Calu3 (cell line): ENCODE data around the gene ZNF622. TPM values are rescaled to one million over a fixed set of nuclear protein-coding genes. Genes with fewer than 3 reads are reported as not detected.
"Not testable (repeated sequence)": the region's sequence is repeated elsewhere in the genome, so short reads cannot be mapped to it uniquely, and the experiment has no call there.

Source experiments
- BruUV-seq: library from RNA; stranded (reverse); fragments of 400-500 nt; replicated peaks from 2 replicates; lab custom pipeline; 2021; lab: Mats Ljungman, UMichigan
- CTCF ChIA-PET: fragments of 300-600 bp; sonication (Branson Sonifier 250); formaldehyde crosslinking; loops from one replicate; lab custom pipeline; 2022; ENCODE audit warnings: antibody characterized with exemption; lab: Charles Lee
- DNase-seq: peaks from one replicate; pipeline ENCODE4 v3.0.0; 2022
- H3K27ac Mint-ChIP-seq: one replicate; pipeline ENCODE4 v1.8.0; 2022; ENCODE audit warnings: mixed read lengths; ENCODE audit not compliant: unreplicated experiment
- H3K27me3 Mint-ChIP-seq: one replicate; pipeline ENCODE4 v1.8.0; 2022; ENCODE audit warnings: mixed read lengths; ENCODE audit not compliant: unreplicated experiment
- H3K36me3 Mint-ChIP-seq: one replicate; pipeline ENCODE4 v1.8.0; 2022; ENCODE audit warnings: mild to moderate bottlenecking, moderate library complexity, mixed read lengths; ENCODE audit not compliant: insufficient read depth, unreplicated experiment
- H3K4me1 Mint-ChIP-seq: one replicate; pipeline ENCODE4 v1.8.0; 2022; ENCODE audit warnings: mild to moderate bottlenecking, low read depth, mixed read lengths; ENCODE audit not compliant: unreplicated experiment
- H3K4me3 Mint-ChIP-seq: one replicate; pipeline ENCODE4 v1.8.0; 2022; ENCODE audit warnings: mild to moderate bottlenecking, low read depth, moderate library complexity, mixed read lengths; ENCODE audit not compliant: unreplicated experiment
- H3K9me3 Mint-ChIP-seq: one replicate; pipeline ENCODE4 v1.8.0; 2022; ENCODE audit warnings: low read depth, mixed read lengths; ENCODE audit not compliant: unreplicated experiment
- CTCF ChIP-seq: fragments of 200-600 bp; IDR thresholded peaks from one replicate; pipeline ENCODE4 v1.8.0; 2022; ENCODE audit warnings: antibody characterized with exemption; ENCODE audit not compliant: unreplicated experiment
- intact Hi-C: fragments of 100-400 bp; cut with micrococcal nuclease; formaldehyde crosslinking; loops from one replicate; pipeline ENCODE4 v1.10.0; 2022; ENCODE audit not compliant: unreplicated experiment
- total RNA-seq: library from RNA; stranded (reverse); gene quantifications from 2 replicates; pipeline ENCODE4 v1.2.3, GENCODE V29; 2022

The ZNF622 gene
- total RNA-seq, 1 experiment from 2014 or later: 28.6 TPM

DNA sequence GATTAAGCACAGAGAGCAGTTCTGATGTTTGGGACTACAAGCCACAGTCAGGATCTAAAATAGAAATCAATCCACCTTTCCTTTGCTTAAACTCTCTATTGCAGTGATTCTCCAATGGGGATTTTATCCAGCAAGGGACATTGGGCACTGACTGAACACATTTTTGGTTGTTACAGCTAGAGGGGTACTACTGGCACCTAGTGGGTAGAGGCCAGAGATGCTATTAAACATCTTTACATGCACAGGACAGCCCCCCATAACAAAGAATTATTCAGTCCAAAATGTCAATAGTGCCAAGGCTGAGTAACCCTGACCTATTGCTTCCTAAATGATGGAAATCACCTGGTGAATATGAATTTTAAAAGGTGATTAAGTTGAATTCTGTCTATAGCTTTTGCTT lies 12.0 kb downstream of the ZNF622 start:
- intact Hi-C loops: no loop called here
- CTCF ChIA-PET: no interaction called here
- peaks cover 11% of the 10 kb centered on the region for H3K4me1 Mint-ChIP-seq
- no peaks in the 10 kb centered on the region for H3K9me3 Mint-ChIP-seq
- no peaks in the 10 kb centered on the region for H3K27me3 Mint-ChIP-seq
- H3K27ac Mint-ChIP-seq: no peak overlapping the region
- H3K36me3 Mint-ChIP-seq: peaks cover 39% of the 10 kb centered on the region
- no peak for DNase-seq
- BruUV-seq: no TSS peak
- no peak overlapping the region for H3K4me3 Mint-ChIP-seq
- TF ChIP-seq CTCF: no peak

GRCh38 chr5:16450163-16450562 lies 15.4 kb downstream of the ZNF622 start:
- no peaks in the 10 kb centered on the region for H3K4me1 Mint-ChIP-seq
- intact Hi-C loops: no loop called here
- H3K9me3 Mint-ChIP-seq: no peaks in the 10 kb centered on the region
- peaks cover 35% of the 10 kb centered on the region for H3K36me3 Mint-ChIP-seq
- CTCF ChIA-PET: no interaction called here
- no peak overlapping the region for H3K4me3 Mint-ChIP-seq
- no peak for TF ChIP-seq CTCF
- no peaks in the 10 kb centered on the region for H3K27me3 Mint-ChIP-seq
- no TSS peak for BruUV-seq
- DNase-seq: no peak
- H3K27ac Mint-ChIP-seq: no peak overlapping the region

DNA sequence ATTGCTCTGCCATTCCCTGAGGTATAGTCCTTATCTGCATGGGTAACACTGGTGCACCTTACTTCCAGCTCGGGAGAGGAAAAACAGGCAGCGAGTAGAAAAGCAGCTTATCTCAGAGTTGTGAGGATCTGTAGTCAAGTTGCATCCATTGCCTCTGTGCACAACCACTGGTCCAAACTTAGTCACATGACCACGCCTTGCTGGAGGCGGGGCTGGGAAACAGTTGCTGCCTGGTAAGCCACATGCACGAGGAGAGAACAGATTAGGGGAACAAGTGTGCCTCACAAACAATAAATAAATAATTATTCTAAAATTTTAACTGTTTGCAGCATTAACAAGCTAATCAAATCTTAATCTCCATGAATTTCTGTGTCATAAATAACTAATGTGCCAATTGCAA lies 18.6 kb downstream of the ZNF622 start:
- peaks cover 28% of the 10 kb centered on the region for H3K36me3 Mint-ChIP-seq
- intact Hi-C loops: no loop called here
- no peaks in the 10 kb centered on the region for H3K4me1 Mint-ChIP-seq
- no peaks in the 10 kb centered on the region for H3K27me3 Mint-ChIP-seq
- no peak for TF ChIP-seq CTCF
- BruUV-seq: no TSS peak
- H3K9me3 Mint-ChIP-seq: no peaks in the 10 kb centered on the region
- no peak overlapping the region for H3K27ac Mint-ChIP-seq
- CTCF ChIA-PET: interaction anchor here (1.3 kb wide), 1 partner anchor 9 kb away, joined by 4 read pairs; no protein-coding TSS in a partner anchor
- DNase-seq: no peak
- no peak overlapping the region for H3K4me3 Mint-ChIP-seq

- intact Hi-C loops: no loop called here
Observed at GRCh38 chr5:16437977-16438376, 27.6 kb downstream of the ZNF622 start.

GRCh38 chr5:16436065-16436682 lies 29.4 kb downstream of the ZNF622 start:
- CTCF ChIA-PET, H3K4me1 Mint-ChIP-seq, intact Hi-C loops, H3K4me3 Mint-ChIP-seq, H3K36me3 Mint-ChIP-seq, H3K9me3 Mint-ChIP-seq, BruUV-seq, DNase-seq, H3K27ac Mint-ChIP-seq: not testable (repeated sequence)
- peaks cover 35% of the 10 kb centered on the region for H3K27me3 Mint-ChIP-seq

More at GRCh38 chr5:16437977-16438376, 27.6 kb downstream of the ZNF622 start:
- BruUV-seq: no TSS peak
- Mint-ChIP-seq H3K4me3 (no peak overlapping the region), H3K27ac (no peak overlapping the region), H3K27me3 (peaks cover 17% of the 10 kb centered on the region), H3K9me3 (no peaks in the 10 kb centered on the region), H3K36me3 (no peaks in the 10 kb centered on the region), H3K4me1 (no peaks in the 10 kb centered on the region)
- no peak for TF ChIP-seq CTCF
- CTCF ChIA-PET: no interaction called here
- no peak for DNase-seq
